Astrocyte of the spinal cord (primary cell): ENCODE data around the gene CECR2.
"Not testable (repeated sequence)": the region's sequence is repeated elsewhere in the genome, so short reads cannot be mapped to it uniquely, and the experiment has no call there.

Source experiments
- DNase-seq: peaks from one replicate; pipeline ENCODE4 v3.0.0; 2011; ENCODE audit warnings: low read depth, low spot score
- H3K4me3 ChIP-seq: 2 replicates; pipeline ENCODE4 v1.5.1; 2011; ENCODE audit warnings: low read depth, mild to moderate bottlenecking, low read length, moderate library complexity
- in situ Hi-C: cut with HindIII; loops from 2 replicates; pipeline ENCODE4 v1.10.0; 2017; ENCODE audit warnings: low sequenced_read_pairs
- TF ChIP-seq, protein P1 (sequence below): IDR thresholded peaks from 2 replicates; pipeline ENCODE4 v1.5.1; 2012; ENCODE audit warnings: low read depth, mild to moderate bottlenecking, low read length, inconsistent platforms

The CECR2 gene

DNA sequence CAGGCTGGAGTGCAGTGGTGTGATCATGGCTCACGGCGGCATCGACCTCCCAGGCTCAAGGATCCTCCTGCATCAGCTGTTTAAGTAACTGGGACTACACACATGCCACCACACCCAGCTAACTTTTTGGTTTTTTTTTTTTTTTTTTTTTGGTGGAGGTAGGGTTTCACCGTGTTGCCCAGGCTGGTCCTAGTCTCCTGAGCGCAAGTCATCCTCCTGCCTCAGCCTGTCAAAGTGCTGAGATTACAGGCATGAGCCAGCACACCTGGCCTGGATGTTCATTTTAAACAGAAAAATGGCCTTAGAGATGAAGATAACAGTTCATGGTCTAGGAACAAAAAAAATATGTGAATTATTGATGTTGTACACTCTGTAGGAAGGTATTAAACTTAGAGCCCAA is 180.4 kb downstream of the CECR2 start:
- DNase-seq, result no peak
- H3K4me3 ChIP-seq, result no peak overlapping the region
- TF ChIP-seq, protein P1, sequence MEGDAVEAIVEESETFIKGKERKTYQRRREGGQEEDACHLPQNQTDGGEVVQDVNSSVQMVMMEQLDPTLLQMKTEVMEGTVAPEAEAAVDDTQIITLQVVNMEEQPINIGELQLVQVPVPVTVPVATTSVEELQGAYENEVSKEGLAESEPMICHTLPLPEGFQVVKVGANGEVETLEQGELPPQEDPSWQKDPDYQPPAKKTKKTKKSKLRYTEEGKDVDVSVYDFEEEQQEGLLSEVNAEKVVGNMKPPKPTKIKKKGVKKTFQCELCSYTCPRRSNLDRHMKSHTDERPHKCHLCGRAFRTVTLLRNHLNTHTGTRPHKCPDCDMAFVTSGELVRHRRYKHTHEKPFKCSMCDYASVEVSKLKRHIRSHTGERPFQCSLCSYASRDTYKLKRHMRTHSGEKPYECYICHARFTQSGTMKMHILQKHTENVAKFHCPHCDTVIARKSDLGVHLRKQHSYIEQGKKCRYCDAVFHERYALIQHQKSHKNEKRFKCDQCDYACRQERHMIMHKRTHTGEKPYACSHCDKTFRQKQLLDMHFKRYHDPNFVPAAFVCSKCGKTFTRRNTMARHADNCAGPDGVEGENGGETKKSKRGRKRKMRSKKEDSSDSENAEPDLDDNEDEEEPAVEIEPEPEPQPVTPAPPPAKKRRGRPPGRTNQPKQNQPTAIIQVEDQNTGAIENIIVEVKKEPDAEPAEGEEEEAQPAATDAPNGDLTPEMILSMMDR, result no peak
- in situ Hi-C loops, result no loop called here

DNA sequence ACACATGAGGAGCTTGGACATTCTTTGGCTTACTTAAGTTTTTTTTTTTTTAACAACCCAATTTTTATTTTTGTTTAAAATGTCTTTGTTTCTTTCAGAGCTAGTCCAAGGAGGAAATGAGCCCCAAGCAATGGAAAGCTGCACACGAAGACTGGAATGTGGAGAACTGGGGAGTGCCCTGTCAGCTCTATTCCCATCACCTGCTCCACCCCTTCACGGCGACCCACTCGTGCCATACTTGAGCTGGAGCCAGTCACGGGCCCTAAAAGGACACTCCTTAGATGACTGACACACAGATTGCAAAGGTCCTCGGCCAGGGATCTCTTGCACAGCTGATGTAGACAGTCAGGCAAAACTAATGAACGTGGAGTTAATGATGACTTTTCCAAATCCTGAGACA is 183.5 kb downstream of the CECR2 start:
- H3K4me3 ChIP-seq, result no peak overlapping the region
- TF ChIP-seq, protein P1, result no peak
- in situ Hi-C loops, result no loop called here
- DNase-seq, result no peak

DNA sequence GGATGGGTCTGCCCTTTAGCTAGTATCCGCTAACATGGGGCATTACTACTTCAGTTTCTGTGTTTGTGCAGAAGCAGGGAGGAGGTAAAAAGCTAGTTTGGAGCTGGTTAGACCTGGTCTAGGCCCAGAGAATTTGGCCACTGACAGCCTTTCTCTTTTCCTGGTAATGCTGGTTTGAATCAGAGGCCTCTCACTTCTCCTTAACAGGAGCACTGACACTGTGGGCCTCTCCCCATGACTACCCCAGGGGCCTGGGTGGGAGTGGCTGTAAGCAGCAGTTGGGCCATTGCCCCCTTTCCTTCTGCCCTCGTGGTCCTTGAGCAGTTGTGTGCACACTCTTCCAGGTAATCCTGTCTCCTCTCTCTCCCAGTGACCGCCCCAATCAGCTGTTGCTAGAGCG is 185.6 kb downstream of the CECR2 start:
- in situ Hi-C loops, result no loop called here
- no peak for DNase-seq
- H3K4me3 ChIP-seq, result no peak overlapping the region
- TF ChIP-seq, protein P1, result no peak

DNA sequence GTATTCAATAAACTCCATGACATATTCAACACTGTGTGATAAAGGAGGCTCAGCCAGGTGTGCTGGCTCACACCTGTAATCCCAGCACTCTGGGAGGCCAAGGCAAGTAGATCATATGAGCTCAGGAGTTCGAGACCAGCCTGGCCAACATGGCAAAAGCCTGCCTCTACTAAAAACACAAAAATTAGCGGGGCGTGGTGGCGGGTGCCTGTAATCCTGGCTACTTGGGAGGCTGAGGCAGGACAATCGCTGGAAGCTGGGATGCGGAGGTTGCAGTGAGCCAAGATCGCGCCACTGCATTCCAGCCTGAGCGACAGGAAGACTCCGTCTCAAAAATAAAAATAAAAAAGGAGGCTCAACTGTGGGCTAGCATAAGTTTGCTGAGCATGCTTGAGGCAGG is 189.9 kb downstream of the CECR2 start:
- in situ Hi-C loops, result no loop called here
- TF ChIP-seq, protein P1, result no peak
- no peak overlapping the region for H3K4me3 ChIP-seq
- no peak for DNase-seq

DNA sequence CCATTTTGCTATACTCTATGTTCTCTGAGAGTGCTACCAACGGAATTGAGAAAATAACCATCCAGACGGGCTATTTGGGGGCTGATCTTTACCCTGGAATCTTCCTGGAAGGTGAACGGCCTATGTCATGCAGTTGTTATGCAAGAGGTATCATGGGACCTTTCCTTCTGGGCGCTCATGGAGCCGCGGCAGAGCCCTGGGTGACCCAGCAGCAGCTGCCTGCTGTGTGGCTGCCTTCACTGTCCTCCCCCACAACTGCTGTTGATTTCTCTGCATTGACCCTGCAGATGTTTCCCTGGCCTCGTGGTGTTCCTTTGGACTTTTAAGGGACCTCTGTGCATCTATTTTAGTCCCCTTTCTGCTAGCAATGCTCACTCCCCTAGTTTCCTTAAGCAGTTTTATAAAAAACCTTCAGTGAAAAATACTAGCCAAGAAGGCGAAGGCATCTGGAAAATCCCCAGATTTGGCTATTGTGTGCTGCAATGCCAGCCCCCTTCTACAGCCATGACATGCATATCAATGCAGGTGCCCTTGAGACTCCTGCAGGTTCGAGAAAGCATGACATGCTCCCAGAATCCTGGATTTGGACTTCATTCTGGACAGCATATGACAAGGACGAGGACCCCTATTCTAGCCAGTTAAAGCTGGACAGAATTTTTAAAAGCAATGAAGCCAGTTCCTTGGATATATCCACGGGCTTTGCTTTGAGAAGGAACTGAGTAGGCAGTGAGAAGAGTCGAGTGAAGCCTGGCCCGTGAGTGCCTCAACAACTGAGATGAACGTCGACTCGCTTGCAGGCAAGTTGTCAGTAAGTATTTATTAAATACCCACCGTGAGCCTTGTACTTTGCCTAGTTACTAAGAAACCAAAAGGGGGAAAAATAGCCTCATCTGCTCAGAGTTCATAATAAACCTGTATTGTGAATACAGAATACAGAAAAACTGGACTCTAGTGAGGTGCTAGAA is 193.9 kb downstream of the CECR2 start, which contains the start of gene SLC25A18:
SLC25A18 (plus strand) TSS at position 593 of the 965 bp plus-strand sequence. CDS start 16,447 bp downstream, outside the sequence.
- no peak for DNase-seq
- in situ Hi-C loops, result no loop called here
- TF ChIP-seq, protein P1, result peak; percentile 18
- no peak within 1 kb of the TSS for H3K4me3 ChIP-seq

DNA sequence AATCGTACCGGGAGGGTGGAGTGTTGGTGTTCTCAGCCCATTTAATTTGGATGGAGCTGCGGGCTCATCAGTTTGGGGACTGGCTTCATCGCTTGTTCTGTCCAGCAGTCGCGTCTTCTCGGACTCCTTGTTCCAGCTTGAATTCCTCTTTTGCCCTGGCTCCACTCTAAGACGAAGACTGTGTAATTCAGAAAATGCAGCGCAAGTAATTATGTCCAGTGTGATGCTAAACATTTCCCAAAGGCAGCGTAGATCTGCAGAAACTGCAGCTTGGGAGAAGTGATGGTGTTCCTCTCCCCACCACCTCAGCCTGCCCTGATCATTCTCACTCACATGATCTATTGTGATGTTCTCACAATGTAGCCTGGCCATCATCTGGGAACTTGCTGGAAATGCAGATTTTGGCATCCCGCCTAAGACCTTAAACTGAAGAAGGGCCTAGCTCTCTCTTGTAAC is 194.7 kb downstream of the CECR2 start:
- H3K4me3 ChIP-seq, result no peak overlapping the region
- in situ Hi-C loops, result no loop called here
- DNase-seq, result peak; percentile 30

GRCh38 chr22:17566016-17566687 is 196.9 kb downstream of the CECR2 start:
- DNase-seq, H3K4me3 ChIP-seq, in situ Hi-C loops: not testable (repeated sequence)

More for the DNA sequence above, 194.7 kb downstream of the CECR2 start:
- TF ChIP-seq, protein P1, result no peak
